DND-41 (cell line): ENCODE data around the gene GRIK2.

Source experiments
- ATAC-seq: fragments of 200-7000 bp; cut with Tn5 transposase; 3 replicates; pipeline ENCODE4 v1.9.1; 2021; ENCODE audit warnings: low read depth; ENCODE audit not compliant: insufficient read depth
- DNase-seq: peaks from one replicate; pipeline ENCODE4 v3.0.0-alpha.2; 2020
- H2AFZ ChIP-seq: 2 replicates; pipeline ENCODE4 v1.6.0; 2012; ENCODE audit warnings: low read depth, low read length
- H3K27ac ChIP-seq: 2 replicates; pipeline ENCODE4 v1.5.1; 2012; ENCODE audit warnings: low read length, inconsistent platforms
- H3K27me3 ChIP-seq: fragments of 200-600 bp; sonication (generic); 2 replicates; pipeline ENCODE4 v1.6.0; 2012; ENCODE audit warnings: low read length, mild to moderate bottlenecking, inconsistent platforms; ENCODE audit not compliant: insufficient read depth, poor library complexity
- H3K36me3 ChIP-seq: 2 replicates; pipeline ENCODE4 v1.5.1; 2012; ENCODE audit warnings: low read length, inconsistent platforms; ENCODE audit not compliant: insufficient read depth
- H3K4me1 ChIP-seq: 2 replicates; pipeline ENCODE4 v1.5.1; 2012; ENCODE audit warnings: mild to moderate bottlenecking, low read length; ENCODE audit not compliant: insufficient read depth
- H3K4me2 ChIP-seq: 2 replicates; pipeline ENCODE4 v1.6.0; 2012; ENCODE audit warnings: mild to moderate bottlenecking, moderate library complexity, low read length, inconsistent platforms; ENCODE audit not compliant: insufficient read depth
- H3K4me3 ChIP-seq, 2 experiments: fragments of 200-600 bp in 1 of 2; shearing (Covaris generic) in 1 of 2; 2 replicates each; pipeline ENCODE4 v1.5.1; 2012 to 2016; ENCODE audit warnings: inconsistent platforms in 2 of 2, low read length in 2 of 2, mild to moderate bottlenecking in 2 of 2, low read depth in 1 of 2, moderate library complexity in 1 of 2
- H3K79me2 ChIP-seq: 2 replicates; pipeline ENCODE4 v1.6.0; 2012; ENCODE audit warnings: low read length, inconsistent platforms; ENCODE audit not compliant: insufficient read depth
- H3K9ac ChIP-seq: 2 replicates; pipeline ENCODE4 v1.6.0; 2012; ENCODE audit warnings: low read depth, mild to moderate bottlenecking, inconsistent platforms, low read length, moderate library complexity
- H3K9me3 ChIP-seq: 2 replicates; pipeline ENCODE4 v1.5.1; 2012; ENCODE audit warnings: low read length, moderate library complexity, mild to moderate bottlenecking, inconsistent platforms; ENCODE audit not compliant: insufficient read depth, severe bottlenecking
- H4K20me1 ChIP-seq: 2 replicates; pipeline ENCODE4 v1.6.0; 2012; ENCODE audit warnings: low read length; ENCODE audit not compliant: insufficient read depth
- EZH2 ChIP-seq: IDR thresholded peaks from 3 replicates; pipeline ENCODE4 v1.6.1; 2012; ENCODE audit warnings: borderline replicate concordance, low read depth, mild to moderate bottlenecking, moderate library complexity, low read length, inconsistent platforms; ENCODE audit not compliant: severe bottlenecking
- TF ChIP-seq, protein P1 (sequence below): IDR thresholded peaks from 2 replicates; pipeline ENCODE4 v1.5.1; 2012; ENCODE audit warnings: borderline replicate concordance, low read length, moderate library complexity, mild to moderate bottlenecking; ENCODE audit not compliant: poor library complexity, severe bottlenecking; ENCODE audit errors: extremely low read depth

The GRIK2 gene

GRCh38 chr6:101853231-101854085 lies 459.9 kb downstream of the GRIK2 start:
- Histone ChIP-seq H3K4me1 (no peaks in the 10 kb centered on the region), H3K27me3 (no peaks in the 10 kb centered on the region), H3K4me2 (no peak overlapping the region), H3K36me3 (no peaks in the 10 kb centered on the region), H4K20me1 (no peaks in the 10 kb centered on the region), H2AFZ (no peak overlapping the region), H3K9ac (no peak overlapping the region), H3K27ac (no peak overlapping the region), H3K79me2 (no peaks in the 10 kb centered on the region), H3K9me3 (no peaks in the 10 kb centered on the region), H3K4me3 (no peak overlapping the region)
- ATAC-seq (no peak), DNase-seq (no peak)
- no peak for TF ChIP-seq EZH2
- TF ChIP-seq, protein P1, sequence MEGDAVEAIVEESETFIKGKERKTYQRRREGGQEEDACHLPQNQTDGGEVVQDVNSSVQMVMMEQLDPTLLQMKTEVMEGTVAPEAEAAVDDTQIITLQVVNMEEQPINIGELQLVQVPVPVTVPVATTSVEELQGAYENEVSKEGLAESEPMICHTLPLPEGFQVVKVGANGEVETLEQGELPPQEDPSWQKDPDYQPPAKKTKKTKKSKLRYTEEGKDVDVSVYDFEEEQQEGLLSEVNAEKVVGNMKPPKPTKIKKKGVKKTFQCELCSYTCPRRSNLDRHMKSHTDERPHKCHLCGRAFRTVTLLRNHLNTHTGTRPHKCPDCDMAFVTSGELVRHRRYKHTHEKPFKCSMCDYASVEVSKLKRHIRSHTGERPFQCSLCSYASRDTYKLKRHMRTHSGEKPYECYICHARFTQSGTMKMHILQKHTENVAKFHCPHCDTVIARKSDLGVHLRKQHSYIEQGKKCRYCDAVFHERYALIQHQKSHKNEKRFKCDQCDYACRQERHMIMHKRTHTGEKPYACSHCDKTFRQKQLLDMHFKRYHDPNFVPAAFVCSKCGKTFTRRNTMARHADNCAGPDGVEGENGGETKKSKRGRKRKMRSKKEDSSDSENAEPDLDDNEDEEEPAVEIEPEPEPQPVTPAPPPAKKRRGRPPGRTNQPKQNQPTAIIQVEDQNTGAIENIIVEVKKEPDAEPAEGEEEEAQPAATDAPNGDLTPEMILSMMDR: no peak

GRCh38 chr6:101876431-101876830 lies 482.9 kb downstream of the GRIK2 start:
- no peak overlapping the region for H3K4me2 ChIP-seq
- H3K79me2 ChIP-seq: no peaks in the 10 kb centered on the region
- TF ChIP-seq, protein P1: no peak
- no peak for TF ChIP-seq EZH2
- no peaks in the 10 kb centered on the region for H4K20me1 ChIP-seq
- H3K9ac ChIP-seq: no peak overlapping the region
- no peaks in the 10 kb centered on the region for H3K9me3 ChIP-seq
- no peaks in the 10 kb centered on the region for H3K36me3 ChIP-seq
- no peak overlapping the region for H3K4me3 ChIP-seq
- H3K4me1 ChIP-seq: no peaks in the 10 kb centered on the region
- H3K27me3 ChIP-seq: no peaks in the 10 kb centered on the region
- no peak overlapping the region for H2AFZ ChIP-seq
- DNase-seq: no peak
- ATAC-seq: no peak
- no peak overlapping the region for H3K27ac ChIP-seq

- H3K4me1 ChIP-seq: no peaks in the 10 kb centered on the region
- DNase-seq: no peak
- no peaks in the 10 kb centered on the region for H3K27me3 ChIP-seq
- ATAC-seq: no peak
- no peaks in the 10 kb centered on the region for H3K36me3 ChIP-seq
- H3K9me3 ChIP-seq: no peaks in the 10 kb centered on the region
- no peak overlapping the region for H3K4me2 ChIP-seq
- no peak overlapping the region for H3K4me3 ChIP-seq
- no peaks in the 10 kb centered on the region for H3K79me2 ChIP-seq
- no peak overlapping the region for H3K9ac ChIP-seq
- H3K27ac ChIP-seq: no peak overlapping the region
- H4K20me1 ChIP-seq: no peaks in the 10 kb centered on the region
- TF ChIP-seq, protein P1: no peak
- no peak for TF ChIP-seq EZH2
- no peak overlapping the region for H2AFZ ChIP-seq
Observed at GRCh38 chr6:101878554-101879276, 485.2 kb downstream of the GRIK2 start.
